ENCODE results near the gene LAMA5.

The LAMA5 gene

GRCh38 chr20:62311832-62312661, 55.1 kb downstream of the LAMA5 start:
- no peak overlapping the region for H3K4me3 ChIP-seq (ENCODE audit: low read depth, low read length)
- DNase-seq (ENCODE audit: low read depth) = no peak
- no peak for TF ChIP-seq CTCF (IDR thresholded peaks at IDR 0.05; ENCODE audit: low read depth, low read length, missing control alignments)
- in situ Hi-C loops (cut with HindIII; ENCODE audit: low sequenced_read_pairs) = no loop called here

GRCh38 chr20:62311150-62311549, 56.0 kb downstream of the LAMA5 start:
- no peak overlapping the region for H3K4me3 ChIP-seq (ENCODE audit: low read depth, low read length)
- no peak for DNase-seq (ENCODE audit: low read depth)
- TF ChIP-seq CTCF (IDR thresholded peaks at IDR 0.05; ENCODE audit: low read depth, low read length, missing control alignments) = no peak
- in situ Hi-C loops (cut with HindIII; ENCODE audit: low sequenced_read_pairs) = no loop called here

- no peak overlapping the region for H3K4me3 ChIP-seq (ENCODE audit: low read depth, low read length)
- DNase-seq (ENCODE audit: low read depth) = no peak
- in situ Hi-C loops (cut with HindIII; ENCODE audit: low sequenced_read_pairs) = no loop called here
- TF ChIP-seq CTCF (IDR thresholded peaks at IDR 0.05; ENCODE audit: low read depth, low read length, missing control alignments) = no peak
Observed at GRCh38 chr20:62310757-62311121, 56.4 kb downstream of the LAMA5 start.

- no peak for DNase-seq (ENCODE audit: low read depth)
- in situ Hi-C loops (cut with HindIII; ENCODE audit: low sequenced_read_pairs) = no loop called here
- TF ChIP-seq CTCF (IDR thresholded peaks at IDR 0.05; ENCODE audit: low read depth, low read length, missing control alignments) = no peak
- H3K4me3 ChIP-seq (ENCODE audit: low read depth, low read length) = no peak overlapping the region
Observed at GRCh38 chr20:62309947-62310756, 57.0 kb downstream of the LAMA5 start.

- no peak for TF ChIP-seq CTCF (IDR thresholded peaks at IDR 0.05; ENCODE audit: low read depth, low read length, missing control alignments)
Observed at GRCh38 chr20:62309198-62309944, 57.7 kb downstream of the LAMA5 start.

GRCh38 chr20:62308102-62308822, 58.9 kb downstream of the LAMA5 start:
- no peak for TF ChIP-seq CTCF (IDR thresholded peaks at IDR 0.05; ENCODE audit: low read depth, low read length, missing control alignments)
- no peak for DNase-seq (ENCODE audit: low read depth)
- H3K4me3 ChIP-seq (ENCODE audit: low read depth, low read length) = no peak overlapping the region
- in situ Hi-C loops (cut with HindIII; ENCODE audit: low sequenced_read_pairs) = no loop called here

More at GRCh38 chr20:62309198-62309944, 57.7 kb downstream of the LAMA5 start:
- H3K4me3 ChIP-seq (ENCODE audit: low read depth, low read length) = no peak overlapping the region
- DNase-seq (ENCODE audit: low read depth) = no peak
- in situ Hi-C loops (cut with HindIII; ENCODE audit: low sequenced_read_pairs) = no loop called here

Measured in astrocyte of the cerebellum (primary cell).